ENCODE measurements around the gene SHPK.

DNA sequence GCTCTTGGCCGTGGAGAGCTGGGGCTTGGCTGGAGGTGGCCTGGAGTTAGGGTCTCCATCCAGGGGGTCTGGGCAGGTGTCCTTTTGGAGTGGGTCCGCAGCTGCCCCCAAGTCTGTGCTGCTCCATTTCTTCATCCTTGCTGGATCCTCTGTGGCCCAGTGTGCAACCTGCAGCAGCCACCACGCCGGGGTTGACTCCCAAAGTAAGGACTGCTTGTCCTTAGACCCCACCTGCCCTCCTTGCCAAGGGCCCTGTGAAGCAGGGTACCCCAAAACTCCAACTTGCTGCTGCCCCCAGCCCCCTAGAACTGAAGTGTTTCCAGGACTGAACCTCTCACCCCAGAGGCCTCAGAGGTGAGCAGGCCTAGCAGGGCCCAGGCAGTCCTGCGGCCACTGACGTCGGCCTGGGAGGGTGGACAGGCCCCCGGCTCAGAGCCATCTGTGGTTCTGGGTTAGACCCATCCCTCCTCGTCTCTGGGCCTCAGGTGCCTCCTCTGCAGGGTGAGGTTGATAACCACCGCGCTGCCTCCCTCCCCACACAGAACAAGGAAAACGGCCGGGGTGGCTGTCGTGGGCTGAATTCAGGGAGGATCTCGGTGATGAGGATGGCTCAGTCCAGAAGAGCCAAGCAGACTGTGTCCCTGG is 43.7 kb downstream of the SHPK start:
- TF ChIP-seq POLR2A (IDR thresholded peaks at IDR 0.05; ENCODE audit: low read depth, low read length) (no peak), POLR2AphosphoS5 (IDR thresholded peaks at IDR 0.05; ENCODE audit: low read depth, low read length) (no peak), TAF1 (IDR thresholded peaks at IDR 0.05; ENCODE audit: borderline replicate concordance, low read depth, low read length) (no peak)
